ENCODE results near the gene COG5. TPM values are rescaled to one million over a fixed set of nuclear protein-coding genes. Genes with fewer than 3 reads are reported as not detected.

Gene COG5
- total and polyA plus RNA-seq, 9 of the 15 experiments (the other 6 are each of a cell fraction or from before 2014, with no cell fraction given) = 15.3 to 75.1 (median 56.4) TPM

DNA sequence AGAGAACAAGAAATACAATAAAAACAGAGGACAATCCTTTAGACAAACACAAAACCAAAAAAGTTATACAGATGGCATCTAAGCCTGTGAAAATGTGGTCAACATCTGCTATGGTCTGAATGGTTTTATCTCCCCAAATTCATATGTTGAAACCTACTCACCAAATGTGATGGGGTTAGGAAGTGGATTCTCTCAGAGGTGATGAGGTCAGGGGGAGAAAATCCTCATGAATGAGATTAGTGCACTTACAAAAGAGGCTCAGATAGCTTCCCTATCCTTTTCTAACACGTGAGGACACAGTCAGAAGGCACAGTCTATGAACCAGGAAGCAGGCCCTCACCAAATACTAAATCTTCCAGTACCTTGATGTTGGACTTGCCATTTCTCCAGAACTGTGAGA, 241.7 kb downstream of the COG5 start (continued):
- TF ChIP-seq, protein P1, sequence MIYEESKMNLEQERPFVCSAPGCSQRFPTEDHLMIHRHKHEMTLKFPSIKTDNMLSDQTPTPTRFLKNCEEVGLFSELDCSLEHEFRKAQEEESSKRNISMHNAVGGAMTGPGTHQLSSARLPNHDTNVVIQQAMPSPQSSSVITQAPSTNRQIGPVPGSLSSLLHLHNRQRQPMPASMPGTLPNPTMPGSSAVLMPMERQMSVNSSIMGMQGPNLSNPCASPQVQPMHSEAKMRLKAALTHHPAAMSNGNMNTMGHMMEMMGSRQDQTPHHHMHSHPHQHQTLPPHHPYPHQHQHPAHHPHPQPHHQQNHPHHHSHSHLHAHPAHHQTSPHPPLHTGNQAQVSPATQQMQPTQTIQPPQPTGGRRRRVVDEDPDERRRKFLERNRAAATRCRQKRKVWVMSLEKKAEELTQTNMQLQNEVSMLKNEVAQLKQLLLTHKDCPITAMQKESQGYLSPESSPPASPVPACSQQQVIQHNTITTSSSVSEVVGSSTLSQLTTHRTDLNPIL (CRISPR knock-in tag; IDR thresholded peaks at IDR 0.05) = no peak
- TF ChIP-seq PURB (CRISPR knock-in tag; IDR thresholded peaks at IDR 0.05; ENCODE audit: low read depth) (no peak), CAMTA2 (CRISPR knock-in tag; conservative IDR thresholded peaks at IDR 0.05) (no peak), BCOR (IDR thresholded peaks at IDR 0.05) (no peak), CXXC5 (CRISPR knock-in tag; IDR thresholded peaks at IDR 0.05) (no peak), ZNF830 (CRISPR knock-in tag; IDR thresholded peaks at IDR 0.05) (no peak), JUN (IDR thresholded peaks at IDR 0.05; ENCODE audit: borderline replicate concordance, low read depth, low read length) (0 out of 2 replicates have a peak, but pooled peaks have one; percentile 58), JUN (CRISPR knock-in tag; IDR thresholded peaks at IDR 0.05; ENCODE audit: borderline replicate concordance) (no peak), ZNF699 (CRISPR knock-in tag; IDR thresholded peaks at IDR 0.05; ENCODE audit: insufficient replicate concordance) (no peak), CHD4 (IDR thresholded peaks at IDR 0.05; ENCODE audit: insufficient read depth, insufficient replicate concordance, low read depth, low read length, poor library complexity, severe bottlenecking) (no peak), TAF1 (IDR thresholded peaks at IDR 0.05; ENCODE audit: control insufficient read depth, extremely low read depth, insufficient read depth, low read length, severe bottlenecking) (no peak), WHSC1 (IDR thresholded peaks at IDR 0.05; ENCODE audit: low read length) (no peak), ZNF785 (CRISPR knock-in tag; IDR thresholded peaks at IDR 0.05) (no peak)
- TF ChIP-seq, protein P2, sequence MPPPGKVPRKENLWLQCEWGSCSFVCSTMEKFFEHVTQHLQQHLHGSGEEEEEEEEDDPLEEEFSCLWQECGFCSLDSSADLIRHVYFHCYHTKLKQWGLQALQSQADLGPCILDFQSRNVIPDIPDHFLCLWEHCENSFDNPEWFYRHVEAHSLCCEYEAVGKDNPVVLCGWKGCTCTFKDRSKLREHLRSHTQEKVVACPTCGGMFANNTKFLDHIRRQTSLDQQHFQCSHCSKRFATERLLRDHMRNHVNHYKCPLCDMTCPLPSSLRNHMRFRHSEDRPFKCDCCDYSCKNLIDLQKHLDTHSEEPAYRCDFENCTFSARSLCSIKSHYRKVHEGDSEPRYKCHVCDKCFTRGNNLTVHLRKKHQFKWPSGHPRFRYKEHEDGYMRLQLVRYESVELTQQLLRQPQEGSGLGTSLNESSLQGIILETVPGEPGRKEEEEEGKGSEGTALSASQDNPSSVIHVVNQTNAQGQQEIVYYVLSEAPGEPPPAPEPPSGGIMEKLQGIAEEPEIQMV (tag; conservative IDR thresholded peaks at IDR 0.05; ENCODE audit: low read depth) = no peak
- TF ChIP-seq, protein P3, sequence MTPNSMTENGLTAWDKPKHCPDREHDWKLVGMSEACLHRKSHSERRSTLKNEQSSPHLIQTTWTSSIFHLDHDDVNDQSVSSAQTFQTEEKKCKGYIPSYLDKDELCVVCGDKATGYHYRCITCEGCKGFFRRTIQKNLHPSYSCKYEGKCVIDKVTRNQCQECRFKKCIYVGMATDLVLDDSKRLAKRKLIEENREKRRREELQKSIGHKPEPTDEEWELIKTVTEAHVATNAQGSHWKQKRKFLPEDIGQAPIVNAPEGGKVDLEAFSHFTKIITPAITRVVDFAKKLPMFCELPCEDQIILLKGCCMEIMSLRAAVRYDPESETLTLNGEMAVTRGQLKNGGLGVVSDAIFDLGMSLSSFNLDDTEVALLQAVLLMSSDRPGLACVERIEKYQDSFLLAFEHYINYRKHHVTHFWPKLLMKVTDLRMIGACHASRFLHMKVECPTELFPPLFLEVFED (CRISPR knock-in tag; conservative IDR thresholded peaks at IDR 0.05) = no peak
- TF ChIP-seq, protein P4, sequence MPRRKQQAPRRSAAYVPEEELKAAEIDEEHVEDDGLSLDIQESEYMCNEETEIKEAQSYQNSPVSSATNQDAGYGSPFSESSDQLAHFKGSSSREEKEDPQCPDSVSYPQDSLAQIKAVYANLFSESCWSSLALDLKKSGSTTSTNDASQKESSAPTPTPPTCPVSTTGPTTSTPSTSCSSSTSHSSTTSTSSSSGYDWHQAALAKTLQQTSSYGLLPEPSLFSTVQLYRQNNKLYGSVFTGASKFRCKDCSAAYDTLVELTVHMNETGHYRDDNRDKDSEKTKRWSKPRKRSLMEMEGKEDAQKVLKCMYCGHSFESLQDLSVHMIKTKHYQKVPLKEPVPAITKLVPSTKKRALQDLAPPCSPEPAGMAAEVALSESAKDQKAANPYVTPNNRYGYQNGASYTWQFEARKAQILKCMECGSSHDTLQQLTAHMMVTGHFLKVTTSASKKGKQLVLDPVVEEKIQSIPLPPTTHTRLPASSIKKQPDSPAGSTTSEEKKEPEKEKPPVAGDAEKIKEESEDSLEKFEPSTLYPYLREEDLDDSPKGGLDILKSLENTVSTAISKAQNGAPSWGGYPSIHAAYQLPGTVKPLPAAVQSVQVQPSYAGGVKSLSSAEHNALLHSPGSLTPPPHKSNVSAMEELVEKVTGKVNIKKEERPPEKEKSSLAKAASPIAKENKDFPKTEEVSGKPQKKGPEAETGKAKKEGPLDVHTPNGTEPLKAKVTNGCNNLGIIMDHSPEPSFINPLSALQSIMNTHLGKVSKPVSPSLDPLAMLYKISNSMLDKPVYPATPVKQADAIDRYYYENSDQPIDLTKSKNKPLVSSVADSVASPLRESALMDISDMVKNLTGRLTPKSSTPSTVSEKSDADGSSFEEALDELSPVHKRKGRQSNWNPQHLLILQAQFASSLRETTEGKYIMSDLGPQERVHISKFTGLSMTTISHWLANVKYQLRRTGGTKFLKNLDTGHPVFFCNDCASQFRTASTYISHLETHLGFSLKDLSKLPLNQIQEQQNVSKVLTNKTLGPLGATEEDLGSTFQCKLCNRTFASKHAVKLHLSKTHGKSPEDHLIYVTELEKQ (CRISPR knock-in tag; IDR thresholded peaks at IDR 0.05) = no peak
- TF ChIP-seq, protein P5, sequence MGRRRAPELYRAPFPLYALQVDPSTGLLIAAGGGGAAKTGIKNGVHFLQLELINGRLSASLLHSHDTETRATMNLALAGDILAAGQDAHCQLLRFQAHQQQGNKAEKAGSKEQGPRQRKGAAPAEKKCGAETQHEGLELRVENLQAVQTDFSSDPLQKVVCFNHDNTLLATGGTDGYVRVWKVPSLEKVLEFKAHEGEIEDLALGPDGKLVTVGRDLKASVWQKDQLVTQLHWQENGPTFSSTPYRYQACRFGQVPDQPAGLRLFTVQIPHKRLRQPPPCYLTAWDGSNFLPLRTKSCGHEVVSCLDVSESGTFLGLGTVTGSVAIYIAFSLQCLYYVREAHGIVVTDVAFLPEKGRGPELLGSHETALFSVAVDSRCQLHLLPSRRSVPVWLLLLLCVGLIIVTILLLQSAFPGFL (CRISPR knock-in tag; IDR thresholded peaks at IDR 0.05) = no peak
